GM12875 (cell line): ENCODE results near the gene TLK2.

ENCODE experiments used
- H3K4me3 ChIP-seq: one replicate; pipeline ENCODE4 v1.5.1; 2011; ENCODE audit warnings: low read depth, low read length, control low read depth
- TF ChIP-seq, protein P1 (sequence below): IDR thresholded peaks from 2 replicates; pipeline ENCODE4 v1.5.1; 2011; ENCODE audit warnings: low read depth, mild to moderate bottlenecking, control low read depth, inconsistent platforms, low read length, moderate library complexity, borderline replicate concordance; ENCODE audit not compliant: insufficient read depth

Gene TLK2

DNA sequence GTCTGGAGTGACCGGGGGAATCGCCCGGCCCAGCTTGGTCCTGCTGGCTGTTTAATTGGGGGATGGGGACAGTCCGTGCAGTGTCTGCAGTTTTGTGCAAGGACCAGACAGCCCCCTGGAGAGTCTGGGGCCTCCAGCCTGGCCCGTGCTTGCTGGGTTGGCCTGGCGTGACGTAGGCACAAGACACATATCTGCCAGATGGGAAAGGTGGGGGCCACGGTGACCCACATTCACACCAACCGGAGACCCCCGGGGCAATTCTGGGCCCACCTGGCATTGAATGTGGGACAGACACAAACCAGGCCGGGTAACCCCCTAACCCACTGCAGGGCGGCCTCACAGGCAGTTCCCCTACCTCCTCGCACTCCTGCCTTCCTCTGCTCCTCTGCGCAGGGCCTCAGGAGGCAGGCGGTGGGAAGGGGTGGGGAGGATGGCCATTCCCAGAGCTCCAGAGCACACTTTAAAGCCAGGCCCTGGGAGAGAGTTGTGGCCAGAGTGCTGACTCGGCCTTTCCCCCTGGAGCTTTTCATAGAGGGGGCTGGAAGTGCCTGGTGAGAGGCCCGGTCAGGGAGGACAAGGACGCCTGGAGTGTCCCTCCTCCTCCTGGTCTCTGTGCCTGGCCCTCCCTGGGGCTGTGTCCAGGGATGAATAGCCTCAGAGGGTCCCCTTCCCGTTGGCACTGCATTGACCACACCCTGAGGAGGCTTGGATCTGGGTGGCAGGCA, 150.4 kb downstream of the TLK2 start:
- TF ChIP-seq, protein P1, sequence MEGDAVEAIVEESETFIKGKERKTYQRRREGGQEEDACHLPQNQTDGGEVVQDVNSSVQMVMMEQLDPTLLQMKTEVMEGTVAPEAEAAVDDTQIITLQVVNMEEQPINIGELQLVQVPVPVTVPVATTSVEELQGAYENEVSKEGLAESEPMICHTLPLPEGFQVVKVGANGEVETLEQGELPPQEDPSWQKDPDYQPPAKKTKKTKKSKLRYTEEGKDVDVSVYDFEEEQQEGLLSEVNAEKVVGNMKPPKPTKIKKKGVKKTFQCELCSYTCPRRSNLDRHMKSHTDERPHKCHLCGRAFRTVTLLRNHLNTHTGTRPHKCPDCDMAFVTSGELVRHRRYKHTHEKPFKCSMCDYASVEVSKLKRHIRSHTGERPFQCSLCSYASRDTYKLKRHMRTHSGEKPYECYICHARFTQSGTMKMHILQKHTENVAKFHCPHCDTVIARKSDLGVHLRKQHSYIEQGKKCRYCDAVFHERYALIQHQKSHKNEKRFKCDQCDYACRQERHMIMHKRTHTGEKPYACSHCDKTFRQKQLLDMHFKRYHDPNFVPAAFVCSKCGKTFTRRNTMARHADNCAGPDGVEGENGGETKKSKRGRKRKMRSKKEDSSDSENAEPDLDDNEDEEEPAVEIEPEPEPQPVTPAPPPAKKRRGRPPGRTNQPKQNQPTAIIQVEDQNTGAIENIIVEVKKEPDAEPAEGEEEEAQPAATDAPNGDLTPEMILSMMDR, result no peak
- H3K4me3 ChIP-seq, result peak overlapping the region; percentile 58

DNA sequence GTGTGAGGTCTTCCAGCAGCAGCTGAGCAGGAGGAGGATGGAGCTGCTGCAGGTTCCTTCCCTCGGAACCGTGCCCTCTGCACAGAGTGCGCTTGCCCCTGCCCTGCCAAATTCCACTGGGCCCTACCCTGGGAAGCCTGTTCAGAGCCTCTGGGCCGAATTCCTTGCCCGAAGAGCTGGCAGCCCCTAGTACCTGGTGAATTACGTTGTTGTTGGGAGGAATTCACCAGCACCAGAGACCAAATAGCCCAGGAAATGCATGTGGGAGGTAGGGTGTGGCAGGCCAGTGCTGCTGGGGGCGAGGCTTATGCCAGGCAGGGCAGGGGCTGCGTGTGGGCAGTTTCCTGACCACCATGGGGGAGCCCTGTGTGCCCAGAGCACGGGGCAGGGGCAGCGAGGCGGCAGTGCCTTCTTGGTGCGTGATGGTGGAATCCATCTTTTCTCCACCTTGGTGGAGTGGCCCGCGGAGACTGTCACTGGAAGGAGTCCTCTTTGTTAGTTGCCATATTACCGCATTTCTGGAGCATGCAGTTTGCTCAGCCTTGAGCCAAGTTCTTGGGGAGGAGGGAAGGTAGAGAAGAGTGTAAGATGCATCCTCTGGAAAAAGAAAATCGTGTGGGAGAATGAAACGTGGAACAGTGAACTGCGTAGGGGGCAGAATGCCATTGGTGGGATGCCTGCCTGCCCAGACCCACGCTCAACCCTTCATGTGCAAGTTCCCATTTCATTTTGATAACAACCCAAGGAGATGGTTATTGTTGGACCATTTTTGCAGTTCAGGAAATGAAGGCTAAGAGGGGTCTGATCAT, 151.1 kb downstream of the TLK2 start:
- TF ChIP-seq, protein P1, result no peak
- H3K4me3 ChIP-seq, result no peak overlapping the region

DNA sequence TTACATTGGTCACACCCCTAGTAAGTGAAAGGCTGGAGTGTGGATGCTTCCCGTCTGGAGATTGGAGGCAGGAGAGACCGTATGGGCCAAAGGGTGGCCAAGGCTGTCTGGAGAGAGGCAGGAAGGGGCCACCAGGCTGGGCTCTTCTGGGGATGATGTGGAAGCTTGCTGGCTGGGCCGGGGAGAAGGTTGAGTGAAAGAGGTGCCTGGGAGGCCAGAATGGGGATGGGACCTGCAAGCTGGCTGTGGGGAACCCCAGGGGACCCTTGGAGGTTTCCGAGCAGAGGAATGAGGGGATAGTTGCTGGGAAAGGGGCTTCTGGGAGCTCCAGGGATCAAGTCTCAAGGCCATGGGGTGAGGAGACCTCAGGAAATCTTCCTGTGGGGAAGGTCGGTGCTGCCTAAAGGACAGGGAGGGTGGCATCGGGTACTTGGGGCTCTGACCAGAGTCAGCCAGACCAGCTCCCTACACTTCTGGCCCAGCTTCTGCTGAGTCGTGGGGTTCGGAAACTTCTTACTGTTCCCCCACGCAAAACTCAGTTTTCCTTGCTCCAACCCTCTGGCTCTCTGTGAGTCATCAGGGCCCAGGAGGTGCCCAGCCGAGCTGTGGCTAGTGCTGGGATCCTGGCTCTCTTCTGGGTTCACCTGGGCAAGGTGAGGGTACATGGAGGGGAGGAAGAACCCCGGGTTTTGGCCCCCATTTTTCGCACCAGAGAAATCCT, 151.9 kb downstream of the TLK2 start:
- TF ChIP-seq, protein P1, result no peak
- no peak overlapping the region for H3K4me3 ChIP-seq

DNA sequence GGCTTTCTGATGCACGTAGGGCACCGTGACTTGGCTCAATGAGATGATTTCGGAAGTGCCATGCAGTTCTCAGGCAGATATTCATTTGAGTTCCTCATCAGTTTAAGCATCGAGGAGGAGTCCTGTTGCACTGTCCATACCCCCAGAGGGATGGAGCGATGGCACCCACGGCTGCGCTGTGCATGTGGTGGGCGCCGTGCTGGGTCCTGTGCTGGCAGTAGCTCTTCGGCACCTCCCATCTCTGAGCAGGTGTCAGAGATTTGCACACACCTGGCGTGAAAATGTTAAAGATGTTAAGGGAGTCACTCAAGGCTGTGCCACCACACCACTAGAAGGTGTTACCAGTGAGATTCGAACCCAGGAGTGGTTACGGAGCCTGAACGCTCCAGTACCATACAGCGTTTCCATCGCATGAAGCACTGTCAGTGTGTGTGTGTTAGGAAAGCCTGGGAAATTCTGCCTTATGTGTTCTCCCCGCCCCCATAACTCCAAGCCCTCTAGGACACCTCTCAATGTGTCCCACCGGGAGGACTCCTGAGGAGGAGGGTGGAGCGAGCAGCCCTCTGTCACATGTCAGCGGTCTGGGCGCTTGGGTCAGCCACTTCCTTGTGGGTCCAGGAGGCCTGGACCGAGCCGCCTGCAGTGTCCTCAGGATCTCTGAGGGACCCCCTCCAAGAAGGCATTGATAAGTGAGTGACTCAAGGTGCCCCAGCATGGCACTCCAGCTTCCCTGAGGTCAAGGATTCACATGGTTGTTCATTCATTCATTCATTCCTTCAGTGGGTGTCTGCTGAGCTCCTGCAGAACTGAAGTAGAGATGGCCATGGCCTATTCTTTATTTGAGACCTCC, 152.7 kb downstream of the TLK2 start:
- H3K4me3 ChIP-seq, result no peak overlapping the region

DNA sequence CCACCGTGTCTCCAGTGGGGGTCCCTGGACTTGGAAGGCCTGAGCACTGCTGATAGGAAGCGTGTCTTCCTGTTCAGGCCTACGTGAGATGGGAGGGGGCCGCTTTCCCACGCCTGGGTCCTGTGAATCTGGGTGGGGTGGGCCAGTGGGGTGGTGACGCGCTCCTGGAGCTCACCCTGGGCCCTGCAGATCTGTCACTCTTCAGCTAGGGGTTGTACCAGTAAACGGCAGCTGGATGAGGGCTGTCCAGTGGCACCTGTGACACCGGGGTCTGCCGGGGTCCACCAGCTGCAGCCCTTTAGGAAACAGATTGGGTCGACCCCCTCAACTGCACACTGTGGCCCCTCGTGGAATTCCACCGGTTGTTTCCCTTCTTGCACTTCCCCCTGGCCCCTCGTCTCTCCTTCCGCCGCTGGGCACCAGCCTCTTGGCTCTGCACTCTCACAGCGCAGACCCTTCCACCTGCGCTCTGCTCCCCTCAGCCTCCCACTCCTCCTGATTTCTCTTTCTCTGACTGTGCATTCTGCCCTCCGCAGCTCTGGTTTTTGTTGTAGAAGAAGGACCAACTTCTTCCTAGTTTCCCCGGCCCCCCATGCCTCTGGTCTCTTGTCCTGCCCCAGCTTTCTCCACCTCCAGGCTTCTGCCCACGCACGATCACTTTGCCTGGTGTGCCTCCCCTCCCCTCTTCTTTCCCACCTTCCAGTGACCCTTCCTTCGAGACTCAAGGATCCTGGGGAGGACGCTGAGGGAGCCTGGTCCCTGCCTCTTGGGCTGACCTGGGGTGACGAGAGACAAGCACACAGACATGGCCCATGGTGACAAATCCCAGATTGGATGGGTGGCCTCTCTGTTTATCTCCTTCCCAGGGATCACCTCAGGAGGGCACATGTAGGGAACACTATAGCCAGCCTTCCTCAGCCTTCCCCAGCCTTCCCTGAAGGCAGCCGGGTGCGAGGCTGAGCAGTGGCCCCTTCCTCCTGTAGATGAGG, 153.6 kb downstream of the TLK2 start:
- H3K4me3 ChIP-seq, result no peak overlapping the region
- TF ChIP-seq, protein P1, result no peak

More for the DNA sequence above, 152.7 kb downstream of the TLK2 start:
- TF ChIP-seq, protein P1, result no peak

DNA sequence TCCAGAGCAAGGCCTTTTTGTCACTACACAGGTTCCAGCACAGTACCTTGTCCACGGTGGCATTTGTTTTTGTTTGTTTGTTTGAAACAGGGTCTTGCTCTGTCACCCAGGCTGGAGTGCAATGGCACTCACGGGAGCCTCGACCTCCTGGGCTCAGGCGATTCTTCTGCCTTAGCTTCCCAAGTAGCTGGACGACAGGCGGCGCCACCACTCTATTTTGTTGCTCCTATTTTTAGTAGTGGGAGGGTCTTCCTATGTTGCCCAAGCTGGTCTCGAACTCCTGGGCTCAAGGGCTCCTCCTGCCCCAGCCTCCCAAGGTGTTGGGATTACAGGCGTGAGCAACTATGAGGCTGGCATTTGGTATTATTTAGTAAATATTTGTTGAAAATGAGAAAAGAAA, 159.2 kb downstream of the TLK2 start:
- no peak overlapping the region for H3K4me3 ChIP-seq
- TF ChIP-seq, protein P1, result no peak
